Neural crest cell (in vitro differentiated cells): ENCODE measurements around the gene PWWP2A. TPM values are rescaled to one million over a fixed set of nuclear protein-coding genes. Genes with fewer than 3 reads are reported as not detected.

Experiments
- DNase-seq: peaks from one replicate; pipeline ENCODE4 v3.0.0; 2021; ENCODE audit warnings: low read depth, mixed read lengths, low spot score
- H3K27ac Mint-ChIP-seq: one replicate; pipeline ENCODE4 v1.8.0; 2021; ENCODE audit warnings: mild to moderate bottlenecking, mixed read lengths; ENCODE audit not compliant: unreplicated experiment
- H3K27me3 Mint-ChIP-seq: 2 replicates; pipeline ENCODE4 v1.8.0; 2021; ENCODE audit warnings: low read depth, mild to moderate bottlenecking, mixed read lengths
- H3K36me3 Mint-ChIP-seq: 2 replicates; pipeline ENCODE4 v1.8.0; 2021; ENCODE audit warnings: low read depth, mild to moderate bottlenecking, mixed read lengths
- H3K4me1 Mint-ChIP-seq: 2 replicates; pipeline ENCODE4 v1.8.0; 2021; ENCODE audit warnings: mixed read lengths
- H3K4me3 Mint-ChIP-seq: one replicate; pipeline ENCODE4 v1.8.0; 2021; ENCODE audit warnings: mild to moderate bottlenecking, mixed read lengths
- H3K9me3 Mint-ChIP-seq: 2 replicates; pipeline ENCODE4 v1.8.0; 2021; ENCODE audit warnings: mixed read lengths
- CTCF ChIP-seq: fragments of 200-600 bp; sonication (generic); conservative IDR thresholded peaks from 2 replicates; pipeline ENCODE4 v1.5.0; 2021; ENCODE audit warnings: antibody characterized with exemption, mild to moderate bottlenecking
- total RNA-seq: library from RNA; stranded (reverse); gene quantifications from 2 replicates; pipeline ENCODE4 v1.2.1, GENCODE V29; 2021

Gene PWWP2A
- total RNA-seq, 1 donor from 2014 or later, result 31.6 TPM

GRCh38 chr5:160090059-160090458 is 29.2 kb downstream of the PWWP2A start:
- peaks cover 8% of the 10 kb centered on the region for H3K36me3 Mint-ChIP-seq
- H3K4me1 Mint-ChIP-seq, result peaks cover 24% of the 10 kb centered on the region
- TF ChIP-seq CTCF, result no peak
- H3K4me3 Mint-ChIP-seq, result no peak overlapping the region
- no peak for DNase-seq
- no peaks in the 10 kb centered on the region for H3K27me3 Mint-ChIP-seq
- H3K9me3 Mint-ChIP-seq, result no peaks in the 10 kb centered on the region
- no peak overlapping the region for H3K27ac Mint-ChIP-seq

DNA sequence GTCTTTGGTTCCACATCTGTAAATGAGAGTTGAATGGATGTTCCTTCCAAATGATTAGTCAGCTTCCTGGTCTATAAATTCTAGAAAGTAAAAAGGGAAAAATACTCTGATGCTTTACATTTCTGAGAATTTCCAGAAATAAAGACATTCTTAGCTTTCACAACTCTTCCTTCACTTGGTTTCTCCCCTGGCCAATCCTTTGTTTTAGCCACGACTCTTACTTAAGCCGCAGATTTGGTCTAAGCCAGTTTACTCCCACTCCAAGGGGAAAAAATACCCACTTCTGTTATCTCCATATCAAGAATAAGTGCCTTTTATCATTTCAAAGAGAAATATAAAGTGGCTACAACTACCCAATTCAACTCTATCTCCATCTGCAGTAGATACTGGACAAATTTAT is 29.7 kb downstream of the PWWP2A start:
- peaks cover 24% of the 10 kb centered on the region for H3K4me1 Mint-ChIP-seq
- no peaks in the 10 kb centered on the region for H3K27me3 Mint-ChIP-seq
- DNase-seq, result no peak
- H3K27ac Mint-ChIP-seq, result no peak overlapping the region
- TF ChIP-seq CTCF, result no peak
- H3K36me3 Mint-ChIP-seq, result peaks cover 8% of the 10 kb centered on the region
- H3K9me3 Mint-ChIP-seq, result no peaks in the 10 kb centered on the region
- no peak overlapping the region for H3K4me3 Mint-ChIP-seq

GRCh38 chr5:160088805-160089204 is 30.4 kb downstream of the PWWP2A start:
- H3K27me3 Mint-ChIP-seq, result no peaks in the 10 kb centered on the region
- H3K4me1 Mint-ChIP-seq, result peaks cover 24% of the 10 kb centered on the region
- TF ChIP-seq CTCF, result no peak
- H3K4me3 Mint-ChIP-seq, result no peak overlapping the region
- DNase-seq, result no peak
- no peak overlapping the region for H3K27ac Mint-ChIP-seq
- peaks cover 8% of the 10 kb centered on the region for H3K36me3 Mint-ChIP-seq
- H3K9me3 Mint-ChIP-seq, result no peaks in the 10 kb centered on the region

DNA sequence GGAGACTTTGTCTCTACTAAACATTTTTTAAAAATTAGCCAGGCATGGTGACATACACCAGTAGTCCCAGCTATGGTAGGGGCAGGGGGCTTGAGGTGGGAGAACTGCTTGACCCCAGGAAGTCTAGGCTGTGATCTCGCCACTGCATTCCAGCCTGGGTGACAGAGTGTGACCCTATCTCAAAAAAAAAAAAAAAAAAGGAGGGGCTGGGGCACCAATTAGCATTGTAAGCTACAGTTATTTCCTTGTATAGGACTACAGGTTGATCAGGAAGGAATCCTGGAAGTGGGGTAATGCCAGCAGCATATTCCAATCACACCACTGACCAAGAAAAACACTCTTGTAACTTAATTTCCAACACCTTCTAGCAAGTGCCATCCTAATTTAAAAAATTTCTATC is 32.1 kb downstream of the PWWP2A start:
- Mint-ChIP-seq H3K9me3 (no peaks in the 10 kb centered on the region), H3K27me3 (no peaks in the 10 kb centered on the region), H3K4me1 (peaks cover 20% of the 10 kb centered on the region), H3K36me3 (no peaks in the 10 kb centered on the region), H3K4me3 (no peak overlapping the region), H3K27ac (no peak overlapping the region)
- no peak for DNase-seq
- no peak for TF ChIP-seq CTCF

DNA sequence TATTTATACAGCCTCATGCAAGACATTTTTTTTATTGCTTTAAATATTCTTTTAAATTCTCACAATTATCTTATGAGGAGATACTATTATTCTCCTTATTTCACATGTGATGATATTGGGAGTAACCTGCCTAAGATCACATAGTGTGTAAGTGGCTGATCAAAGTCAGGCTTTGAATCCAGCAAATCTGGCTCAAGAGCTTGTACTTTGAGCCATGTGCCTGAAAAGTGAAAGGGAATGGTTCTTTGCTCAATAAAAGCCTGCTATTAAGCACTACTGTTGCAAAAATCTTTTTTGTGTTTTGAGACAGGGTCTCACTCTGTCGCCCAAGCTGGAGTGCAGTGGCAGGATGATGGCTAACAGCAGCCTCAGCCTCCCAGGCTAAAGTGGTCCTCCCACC is 35.1 kb downstream of the PWWP2A start:
- H3K9me3 Mint-ChIP-seq, result no peaks in the 10 kb centered on the region
- DNase-seq, result no peak
- H3K4me3 Mint-ChIP-seq, result no peak overlapping the region
- H3K27ac Mint-ChIP-seq, result no peak overlapping the region
- H3K36me3 Mint-ChIP-seq, result no peaks in the 10 kb centered on the region
- H3K27me3 Mint-ChIP-seq, result no peaks in the 10 kb centered on the region
- peaks cover 22% of the 10 kb centered on the region for H3K4me1 Mint-ChIP-seq
- TF ChIP-seq CTCF, result no peak

GRCh38 chr5:160083501-160083900 is 35.7 kb downstream of the PWWP2A start:
- Mint-ChIP-seq H3K4me3 (no peak overlapping the region), H3K4me1 (peaks cover 22% of the 10 kb centered on the region), H3K9me3 (no peaks in the 10 kb centered on the region), H3K27me3 (no peaks in the 10 kb centered on the region), H3K36me3 (no peaks in the 10 kb centered on the region), H3K27ac (no peak overlapping the region)
- no peak for TF ChIP-seq CTCF
- no peak for DNase-seq
